Neural progenitor cell (in vitro differentiated cells): ENCODE results near the gene VPS26B. TPM values are rescaled to one million over a fixed set of nuclear protein-coding genes. Genes with fewer than 3 reads are reported as not detected.
"Not testable (repeated sequence)": the region's sequence is repeated elsewhere in the genome, so short reads cannot be mapped to it uniquely, and the experiment has no call there.

Experiments used
- DNase-seq: peaks from one replicate; pipeline ENCODE4 v3.0.0-alpha.2; 2016; ENCODE audit warnings: low spot score
- H2AFZ ChIP-seq: fragments of 200-600 bp; sonication (generic); replicated peaks from 2 replicates; pipeline ENCODE4 v1.6.1; 2016; ENCODE audit warnings: antibody characterized with exemption
- H3F3A ChIP-seq: fragments of 200-600 bp; sonication (generic); 2 replicates; pipeline ENCODE4 v1.6.1; 2016; ENCODE audit warnings: antibody characterized with exemption, low read depth
- H3K27ac ChIP-seq: fragments of 200-600 bp; sonication (generic); 2 replicates; pipeline ENCODE4 v1.5.1; 2016; ENCODE audit warnings: mild to moderate bottlenecking
- H3K27me3 ChIP-seq: fragments of 200-600 bp; sonication (generic); 2 replicates; pipeline ENCODE4 v1.6.1; 2016; ENCODE audit warnings: mild to moderate bottlenecking, moderate library complexity
- H3K36me3 ChIP-seq: fragments of 200-600 bp; sonication (generic); 2 replicates; pipeline ENCODE4 v1.5.1; 2016
- H3K4me1 ChIP-seq: fragments of 200-600 bp; sonication (generic); 2 replicates; pipeline ENCODE4 v1.6.1; 2016; ENCODE audit warnings: mixed run types
- H3K4me2 ChIP-seq: fragments of 200-600 bp; sonication (generic); 2 replicates; pipeline ENCODE4 v1.6.1; 2016
- H3K4me3 ChIP-seq: fragments of 200-600 bp; sonication (generic); 2 replicates; pipeline ENCODE4 v1.5.1; 2016
- H3K79me2 ChIP-seq: fragments of 200-600 bp; sonication (generic); 2 replicates; pipeline ENCODE4 v1.6.1; 2016; ENCODE audit warnings: low read depth
- H3K9ac ChIP-seq: fragments of 200-600 bp; sonication (generic); 2 replicates; pipeline ENCODE4 v1.6.1; 2016
- H3K9me3 ChIP-seq: fragments of 200-600 bp; sonication (generic); 2 replicates; pipeline ENCODE4 v1.5.1; 2016; ENCODE audit warnings: low read depth
- H4K20me1 ChIP-seq: fragments of 200-600 bp; sonication (generic); 2 replicates; pipeline ENCODE4 v1.6.1; 2016; ENCODE audit warnings: low read depth
- H3K27ac Mint-ChIP-seq: 3 replicates; pipeline ENCODE4 v1.8.0; 2021; ENCODE audit warnings: mixed read lengths
- H3K27me3 Mint-ChIP-seq: 2 replicates; pipeline ENCODE4 v1.8.0; 2022; ENCODE audit warnings: low read depth, mild to moderate bottlenecking, inconsistent platforms, moderate library complexity, mixed read lengths; ENCODE audit not compliant: insufficient read depth
- H3K36me3 Mint-ChIP-seq: 3 replicates; pipeline ENCODE4 v1.8.0; 2021; ENCODE audit warnings: mixed read lengths
- H3K4me1 Mint-ChIP-seq: 3 replicates; pipeline ENCODE4 v1.8.0; 2021; ENCODE audit warnings: mixed read lengths
- H3K4me3 Mint-ChIP-seq: 3 replicates; pipeline ENCODE4 v1.8.0; 2021; ENCODE audit warnings: mild to moderate bottlenecking, moderate library complexity, mixed read lengths
- H3K9me3 Mint-ChIP-seq: 3 replicates; pipeline ENCODE4 v1.8.0; 2020; ENCODE audit warnings: mixed read lengths
- CTCF ChIP-seq: fragments of 200-600 bp; sonication (generic); IDR thresholded peaks from 2 replicates; pipeline ENCODE4 v1.5.1; 2017; ENCODE audit warnings: antibody characterized with exemption, mild to moderate bottlenecking
- EZH2 ChIP-seq: fragments of 200-600 bp; sonication (generic); IDR thresholded peaks from 2 replicates; pipeline ENCODE4 v1.6.1; 2017; ENCODE audit warnings: antibody characterized with exemption, mild to moderate bottlenecking, moderate library complexity
- EZH2phosphoT487 ChIP-seq: fragments of 200-600 bp; sonication (generic); IDR thresholded peaks from 2 replicates; pipeline ENCODE4 v1.6.1; 2017; ENCODE audit warnings: antibody characterized with exemption
- total RNA-seq: library from RNA; depleted of rRNA; stranded (reverse); fragments of >200 nt; gene quantifications from 2 replicates; pipeline ENCODE4 v1.2.3, GENCODE V29; 2015; ENCODE audit warnings: low replicate concordance

Gene VPS26B
- total RNA-seq, 1 donor from 2014 or later = 17.6 TPM

GRCh38 chr11:134254433-134255183 is 30.1 kb downstream of the VPS26B start:
- Mint-ChIP-seq H3K27me3 (peaks cover 2% of the 10 kb centered on the region), H3K36me3 (peaks cover 6% of the 10 kb centered on the region), H3K4me3 (peak overlapping the region; percentile 92), H3K4me1 (peaks cover 17% of the 10 kb centered on the region), H3K9me3 (no peaks in the 10 kb centered on the region), H3K27ac (no peak overlapping the region)
- Histone ChIP-seq H3K4me1 (peaks cover 11% of the 10 kb centered on the region), H3K9ac (peak overlapping the region; percentile 58), H3K9me3 (no peaks in the 10 kb centered on the region), H4K20me1 (peaks cover 9% of the 10 kb centered on the region), H2AFZ (no peak overlapping the region), H3K79me2 (peaks cover 29% of the 10 kb centered on the region), H3F3A (no peaks in the 10 kb centered on the region), H3K4me3 (peak overlapping the region; percentile 76), H3K4me2 (peak overlapping the region; percentile 85), H3K36me3 (no peaks in the 10 kb centered on the region), H3K27me3 (no peaks in the 10 kb centered on the region), H3K27ac (no peak overlapping the region)
- no peak for TF ChIP-seq EZH2
- no peak for TF ChIP-seq CTCF
- TF ChIP-seq EZH2phosphoT487 = no peak
- DNase-seq = no peak

GRCh38 chr11:134255184-134255561 is 30.7 kb downstream of the VPS26B start:
- Histone ChIP-seq H3K79me2 (peaks cover 29% of the 10 kb centered on the region), H3K4me1 (peaks cover 11% of the 10 kb centered on the region)
- H2AFZ ChIP-seq, H3K9me3 ChIP-seq, H4K20me1 ChIP-seq, H3K36me3 ChIP-seq, H3K4me3 Mint-ChIP-seq, H3K4me2 ChIP-seq, DNase-seq, H3K4me3 ChIP-seq, H3K27ac ChIP-seq, H3F3A ChIP-seq, H3K27ac Mint-ChIP-seq, H3K36me3 Mint-ChIP-seq, H3K9me3 Mint-ChIP-seq, H3K27me3 ChIP-seq, H3K9ac ChIP-seq, H3K27me3 Mint-ChIP-seq: not testable (repeated sequence)
- H3K4me1 Mint-ChIP-seq = peaks cover 17% of the 10 kb centered on the region

GRCh38 chr11:134257101-134257500 is 32.6 kb downstream of the VPS26B start:
- H3K36me3 ChIP-seq = no peaks in the 10 kb centered on the region
- DNase-seq = no peak
- H3K4me3 Mint-ChIP-seq = no peak overlapping the region

More at GRCh38 chr11:134257101-134257500, 32.6 kb downstream of the VPS26B start:
- H3K4me3 ChIP-seq = no peak overlapping the region
- no peaks in the 10 kb centered on the region for H3K27me3 ChIP-seq
- TF ChIP-seq EZH2 (no peak), EZH2phosphoT487 (no peak), CTCF (no peak)
- H2AFZ ChIP-seq = no peak overlapping the region
- no peak overlapping the region for H3K27ac ChIP-seq
- no peak overlapping the region for H3K27ac Mint-ChIP-seq
- no peaks in the 10 kb centered on the region for H3F3A ChIP-seq
- peaks cover 2% of the 10 kb centered on the region for H3K27me3 Mint-ChIP-seq
- H3K9me3 Mint-ChIP-seq = no peaks in the 10 kb centered on the region
- H3K36me3 Mint-ChIP-seq = peaks cover 3% of the 10 kb centered on the region
- peaks cover 11% of the 10 kb centered on the region for H3K4me1 Mint-ChIP-seq
- H3K4me1 ChIP-seq = peaks cover 8% of the 10 kb centered on the region
- H3K9ac ChIP-seq = no peak overlapping the region
- H3K4me2 ChIP-seq = no peak overlapping the region
- H3K79me2 ChIP-seq = peaks cover 23% of the 10 kb centered on the region
- no peaks in the 10 kb centered on the region for H3K9me3 ChIP-seq
- H4K20me1 ChIP-seq = peaks cover 9% of the 10 kb centered on the region
